SU-DHL-6 (cell line): ENCODE measurements around the gene DCLRE1C.
A peak's percentile ranks its signal among the peaks of the same experiment; 100 is the strongest.

Source experiments
- H2AFZ ChIP-seq: fragments of 200-600 bp; sonication (generic); 2 replicates; pipeline ENCODE4 v1.6.1; 2014; ENCODE audit warnings: low read depth, mild to moderate bottlenecking, moderate library complexity, mixed read lengths, antibody characterized with exemption, low read length; ENCODE audit not compliant: severe bottlenecking
- H3F3A ChIP-seq: fragments of 200-600 bp; shearing (Covaris generic); 2 replicates; pipeline ENCODE4 v1.6.0; 2016; ENCODE audit warnings: antibody characterized with exemption, mild to moderate bottlenecking; ENCODE audit not compliant: insufficient read depth
- H3K27ac ChIP-seq: fragments of 200-600 bp; sonication (generic); 2 replicates; pipeline ENCODE4 v1.5.1; 2016; ENCODE audit warnings: low read depth, mild to moderate bottlenecking, low read length, moderate library complexity, mixed read lengths
- H3K27me3 ChIP-seq: fragments of 200-600 bp; sonication (generic), shearing (Covaris generic); 2 replicates; pipeline ENCODE4 v1.6.0; 2014; ENCODE audit warnings: mild to moderate bottlenecking, low read length
- H3K36me3 ChIP-seq: fragments of 200-600 bp; sonication (generic); 2 replicates; pipeline ENCODE4 v1.6.1; 2014; ENCODE audit warnings: mild to moderate bottlenecking, low read length, mixed read lengths
- H3K4me2 ChIP-seq: fragments of 300-600, 200-600 bp; shearing (Covaris generic), sonication (generic); 2 replicates; pipeline ENCODE4 v1.6.0; 2014; ENCODE audit warnings: low read length, low read depth, mild to moderate bottlenecking; ENCODE audit not compliant: poor library complexity, severe bottlenecking
- H3K4me3 ChIP-seq: fragments of 200-600 bp; sonication (generic); 2 replicates; pipeline ENCODE4 v1.5.1; 2014; ENCODE audit warnings: antibody characterized with exemption, low read length, mild to moderate bottlenecking, mixed read lengths; ENCODE audit not compliant: insufficient read depth, poor library complexity, severe bottlenecking
- H3K79me2 ChIP-seq: fragments of 200-600 bp; sonication (generic); 2 replicates; pipeline ENCODE4 v1.6.1; 2014; ENCODE audit warnings: mild to moderate bottlenecking, low read length, moderate library complexity; ENCODE audit not compliant: insufficient read depth
- H3K9ac ChIP-seq: fragments of 200-600 bp; sonication (generic); 2 replicates; pipeline ENCODE4 v1.7.0; 2014; ENCODE audit warnings: mild to moderate bottlenecking, low read length
- H3K9me2 ChIP-seq: fragments of 200-600 bp; sonication (generic); replicated peaks from 2 replicates; pipeline ENCODE4 v1.6.1; 2014; ENCODE audit warnings: low read length; ENCODE audit not compliant: insufficient read depth
- H3K9me3 ChIP-seq: fragments of 200-600 bp; sonication (generic); 2 replicates; pipeline ENCODE4 v1.6.1; 2014; ENCODE audit warnings: low read length, mixed read lengths; ENCODE audit not compliant: insufficient read depth
- H4K20me1 ChIP-seq: fragments of 200-600 bp; sonication (generic); 2 replicates; pipeline ENCODE4 v1.6.1; 2014; ENCODE audit warnings: low read depth, mild to moderate bottlenecking, antibody characterized with exemption, low read length, moderate library complexity, mixed read lengths
- EZH2phosphoT487 ChIP-seq: fragments of 200-600 bp; sonication (generic), shearing (Covaris generic); conservative IDR thresholded peaks from 2 replicates; pipeline ENCODE4 v1.6.1; 2018; ENCODE audit warnings: mild to moderate bottlenecking, antibody characterized with exemption, low read length, moderate library complexity, mixed read lengths
- TF ChIP-seq, protein P1 (sequence below): fragments of 200-600 bp; sonication (generic); IDR thresholded peaks from one replicate; pipeline ENCODE4 v1.5.1; 2017; ENCODE audit warnings: antibody characterized with exemption, mild to moderate bottlenecking, low read length, moderate library complexity; ENCODE audit not compliant: insufficient read depth, poor library complexity, severe bottlenecking

Gene DCLRE1C

GRCh38 chr10:14905890-14906289, 48.0 kb downstream of the DCLRE1C start:
- no peaks in the 10 kb centered on the region for H3K79me2 ChIP-seq
- H2AFZ ChIP-seq: no peak overlapping the region
- H4K20me1 ChIP-seq: no peaks in the 10 kb centered on the region
- no peaks in the 10 kb centered on the region for H3K27me3 ChIP-seq
- no peak overlapping the region for H3K4me3 ChIP-seq
- H3K27ac ChIP-seq: no peak overlapping the region
- no peaks in the 10 kb centered on the region for H3K9me2 ChIP-seq
- peaks cover 36% of the 10 kb centered on the region for H3K36me3 ChIP-seq
- H3K9ac ChIP-seq: no peak overlapping the region
- H3K9me3 ChIP-seq: no peaks in the 10 kb centered on the region
- H3K4me2 ChIP-seq: no peak overlapping the region
- TF ChIP-seq, protein P1, sequence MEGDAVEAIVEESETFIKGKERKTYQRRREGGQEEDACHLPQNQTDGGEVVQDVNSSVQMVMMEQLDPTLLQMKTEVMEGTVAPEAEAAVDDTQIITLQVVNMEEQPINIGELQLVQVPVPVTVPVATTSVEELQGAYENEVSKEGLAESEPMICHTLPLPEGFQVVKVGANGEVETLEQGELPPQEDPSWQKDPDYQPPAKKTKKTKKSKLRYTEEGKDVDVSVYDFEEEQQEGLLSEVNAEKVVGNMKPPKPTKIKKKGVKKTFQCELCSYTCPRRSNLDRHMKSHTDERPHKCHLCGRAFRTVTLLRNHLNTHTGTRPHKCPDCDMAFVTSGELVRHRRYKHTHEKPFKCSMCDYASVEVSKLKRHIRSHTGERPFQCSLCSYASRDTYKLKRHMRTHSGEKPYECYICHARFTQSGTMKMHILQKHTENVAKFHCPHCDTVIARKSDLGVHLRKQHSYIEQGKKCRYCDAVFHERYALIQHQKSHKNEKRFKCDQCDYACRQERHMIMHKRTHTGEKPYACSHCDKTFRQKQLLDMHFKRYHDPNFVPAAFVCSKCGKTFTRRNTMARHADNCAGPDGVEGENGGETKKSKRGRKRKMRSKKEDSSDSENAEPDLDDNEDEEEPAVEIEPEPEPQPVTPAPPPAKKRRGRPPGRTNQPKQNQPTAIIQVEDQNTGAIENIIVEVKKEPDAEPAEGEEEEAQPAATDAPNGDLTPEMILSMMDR: no peak
- no peak for TF ChIP-seq EZH2phosphoT487
- H3F3A ChIP-seq: peaks cover 67% of the 10 kb centered on the region

- no peaks in the 10 kb centered on the region for H4K20me1 ChIP-seq
- peaks cover 58% of the 10 kb centered on the region for H3F3A ChIP-seq
- H3K9me3 ChIP-seq: no peaks in the 10 kb centered on the region
- peaks cover 38% of the 10 kb centered on the region for H3K36me3 ChIP-seq
- H3K9ac ChIP-seq: no peak overlapping the region
- TF ChIP-seq, protein P1: no peak
- no peak for TF ChIP-seq EZH2phosphoT487
- H3K79me2 ChIP-seq: no peaks in the 10 kb centered on the region
- no peaks in the 10 kb centered on the region for H3K9me2 ChIP-seq
- H3K4me3 ChIP-seq: no peak overlapping the region
- no peak overlapping the region for H2AFZ ChIP-seq
- no peak overlapping the region for H3K27ac ChIP-seq
- no peaks in the 10 kb centered on the region for H3K27me3 ChIP-seq
- no peak overlapping the region for H3K4me2 ChIP-seq
These were observed 49.0 kb downstream of the DCLRE1C start for GRCh38 chr10:14904864-14905263.

DNA sequence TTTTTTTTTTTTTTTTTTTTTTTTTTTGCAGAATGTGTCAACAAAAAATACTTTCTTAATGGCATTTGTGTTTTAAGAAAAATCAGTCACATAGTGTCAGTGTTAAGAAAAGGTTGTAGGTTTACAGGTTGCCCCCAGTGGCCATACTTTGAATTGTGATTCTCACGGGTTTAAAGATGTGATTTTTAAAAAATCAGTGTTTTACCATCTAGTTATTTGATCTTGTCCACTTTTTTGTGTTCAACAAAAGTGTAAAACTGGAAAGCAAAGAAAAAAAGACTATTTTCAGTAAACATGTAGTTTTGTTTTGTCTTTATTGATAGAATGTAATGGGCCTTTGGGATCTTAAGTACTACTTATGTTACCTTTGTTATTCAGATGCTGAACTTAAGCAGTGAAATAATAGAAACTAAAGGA, 49.6 kb downstream of the DCLRE1C start:
- H3K27ac ChIP-seq: no peak overlapping the region
- peaks cover 5% of the 10 kb centered on the region; the same call in 1 of the 2 replicates for H3K79me2 ChIP-seq
- no peaks in the 10 kb centered on the region for H4K20me1 ChIP-seq
- H3K9me2 ChIP-seq: no peaks in the 10 kb centered on the region
- no peak overlapping the region for H3K4me2 ChIP-seq
- H3K27me3 ChIP-seq: no peaks in the 10 kb centered on the region
- no peaks in the 10 kb centered on the region for H3K9me3 ChIP-seq
- no peak overlapping the region for H2AFZ ChIP-seq
- no peak overlapping the region for H3K9ac ChIP-seq
- no peak overlapping the region for H3K4me3 ChIP-seq
- TF ChIP-seq EZH2phosphoT487: no peak
- TF ChIP-seq, protein P1: peak; percentile 47
- peaks cover 56% of the 10 kb centered on the region for H3F3A ChIP-seq
- peaks cover 44% of the 10 kb centered on the region for H3K36me3 ChIP-seq
